ENCODE measurements around the gene FOSB.
"Not testable (repeated sequence)": the region's sequence is repeated elsewhere in the genome, so short reads cannot be mapped to it uniquely, and the experiment has no call there.

The FOSB gene

GRCh38 chr19:45424191-45425058 is 43.4 kb upstream of the FOSB start:
- H3K9ac ChIP-seq, result no peak overlapping the region
- no peak for TF ChIP-seq CTCF (IDR thresholded peaks at IDR 0.05)
- H3K4me3 ChIP-seq (ENCODE audit: low read depth, low read length), result peak overlapping the region; percentile 74
- H3K79me2 ChIP-seq, result no peaks in the 10 kb centered on the region
- no peaks in the 10 kb centered on the region for H3K9me3 ChIP-seq (ENCODE audit: control insufficient read depth, low read length)
- no peaks in the 10 kb centered on the region for H3K27me3 ChIP-seq (ENCODE audit: control insufficient read depth, insufficient read depth, low read length)
- peaks cover 7% of the 10 kb centered on the region for H3K4me1 ChIP-seq
- peak overlapping the region; percentile 99 for H3K4me2 ChIP-seq (ENCODE audit: low read length)
- peak overlapping the region; percentile 85 for H2AFZ ChIP-seq
- H3K27ac ChIP-seq, result peak overlapping the region; percentile 84
- no peaks in the 10 kb centered on the region for H3K36me3 ChIP-seq (ENCODE audit: control insufficient read depth, insufficient read depth, low read length)

- peak overlapping the region; percentile 19 for H3K27ac ChIP-seq
- no peaks in the 10 kb centered on the region for H3K79me2 ChIP-seq
- H3K9me3 ChIP-seq (ENCODE audit: control insufficient read depth, low read length), result no peaks in the 10 kb centered on the region
- H3K36me3 ChIP-seq (ENCODE audit: control insufficient read depth, insufficient read depth, low read length), result no peaks in the 10 kb centered on the region
- peak overlapping the region; percentile 49 for H3K4me3 ChIP-seq (ENCODE audit: low read depth, low read length)
- peak overlapping the region; percentile 95 for H2AFZ ChIP-seq
- H3K9ac ChIP-seq, result peak overlapping the region; percentile 14
- H3K4me2 ChIP-seq (ENCODE audit: low read length), result peak overlapping the region; percentile 84
- peak; percentile 52 for TF ChIP-seq CTCF (IDR thresholded peaks at IDR 0.05)
- peaks cover 7% of the 10 kb centered on the region for H3K4me1 ChIP-seq
- H3K27me3 ChIP-seq (ENCODE audit: control insufficient read depth, insufficient read depth, low read length), result no peaks in the 10 kb centered on the region
Observed at GRCh38 chr19:45428384-45429231, 39.2 kb upstream of the FOSB start.

GRCh38 chr19:45429896-45430295 is 37.9 kb upstream of the FOSB start:
- H3K4me2 ChIP-seq (ENCODE audit: low read length); H3K27ac ChIP-seq; H3K79me2 ChIP-seq; H3K36me3 ChIP-seq (ENCODE audit: control insufficient read depth, insufficient read depth, low read length); H2AFZ ChIP-seq; H3K4me1 ChIP-seq; H3K9me3 ChIP-seq (ENCODE audit: control insufficient read depth, low read length); H3K4me3 ChIP-seq (ENCODE audit: low read depth, low read length); H3K9ac ChIP-seq; H3K27me3 ChIP-seq (ENCODE audit: control insufficient read depth, insufficient read depth, low read length): not testable (repeated sequence)

GRCh38 chr19:45431008-45431407 is 36.8 kb upstream of the FOSB start:
- H3K27ac ChIP-seq; H3K4me1 ChIP-seq; H3K9ac ChIP-seq; H3K4me2 ChIP-seq (ENCODE audit: low read length); H3K4me3 ChIP-seq (ENCODE audit: low read depth, low read length); H2AFZ ChIP-seq; H3K9me3 ChIP-seq (ENCODE audit: control insufficient read depth, low read length); H3K27me3 ChIP-seq (ENCODE audit: control insufficient read depth, insufficient read depth, low read length); H3K36me3 ChIP-seq (ENCODE audit: control insufficient read depth, insufficient read depth, low read length); H3K79me2 ChIP-seq: not testable (repeated sequence)

- H3K9me3 ChIP-seq (ENCODE audit: control insufficient read depth, low read length); H2AFZ ChIP-seq; H3K79me2 ChIP-seq; H3K27ac ChIP-seq; H3K36me3 ChIP-seq (ENCODE audit: control insufficient read depth, insufficient read depth, low read length); H3K9ac ChIP-seq; H3K27me3 ChIP-seq (ENCODE audit: control insufficient read depth, insufficient read depth, low read length); H3K4me2 ChIP-seq (ENCODE audit: low read length); H3K4me1 ChIP-seq; H3K4me3 ChIP-seq (ENCODE audit: low read depth, low read length): not testable (repeated sequence)
Observed at GRCh38 chr19:45432543-45432942, 35.3 kb upstream of the FOSB start.

- H3K27ac ChIP-seq, result no peak overlapping the region
- no peak overlapping the region for H3K4me3 ChIP-seq (ENCODE audit: low read depth, low read length)
- H3K36me3 ChIP-seq (ENCODE audit: control insufficient read depth, insufficient read depth, low read length), result no peaks in the 10 kb centered on the region
- H3K9ac ChIP-seq, result no peak overlapping the region
- no peak for TF ChIP-seq CTCF (IDR thresholded peaks at IDR 0.05)
- H3K9me3 ChIP-seq (ENCODE audit: control insufficient read depth, low read length), result no peaks in the 10 kb centered on the region
- H3K4me2 ChIP-seq (ENCODE audit: low read length), result no peak overlapping the region
- peaks cover 4% of the 10 kb centered on the region for H3K4me1 ChIP-seq
- H3K79me2 ChIP-seq, result no peaks in the 10 kb centered on the region
- H3K27me3 ChIP-seq (ENCODE audit: control insufficient read depth, insufficient read depth, low read length), result no peaks in the 10 kb centered on the region
- no peak overlapping the region for H2AFZ ChIP-seq
Observed at GRCh38 chr19:45437328-45437727, 30.5 kb upstream of the FOSB start.
